ENCODE data around the gene SMOC2. TPM values are rescaled to one million over a fixed set of nuclear protein-coding genes. Genes with fewer than 3 reads are reported as not detected.
A peak's percentile ranks its signal among the peaks of the same experiment; 100 is the strongest.

Gene SMOC2
- total and polyA plus RNA-seq, 2 donors from 2014 or later = 6.5 to 13.1 TPM

DNA sequence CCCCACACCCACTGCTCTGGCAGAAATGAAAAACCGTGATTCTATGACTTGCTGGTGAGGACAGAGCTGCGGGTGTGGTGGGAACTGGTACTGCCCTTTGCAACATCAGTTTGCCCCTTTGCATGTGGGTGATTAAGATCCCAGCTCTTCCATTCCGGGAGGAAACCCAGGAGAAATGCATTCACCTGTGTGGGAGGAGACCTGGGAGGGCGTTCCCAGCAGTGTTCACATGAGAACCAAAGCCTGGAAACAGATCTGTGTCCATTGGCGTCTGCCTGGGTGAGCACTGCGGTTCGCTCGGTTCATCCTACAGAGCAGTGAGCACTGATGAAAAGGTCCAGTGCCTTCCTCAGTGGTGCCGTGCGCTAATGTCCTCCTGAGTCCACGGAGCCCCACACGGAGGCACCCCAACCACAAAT lies 89.7 kb downstream of the SMOC2 start:
- TF ChIP-seq, protein P1, sequence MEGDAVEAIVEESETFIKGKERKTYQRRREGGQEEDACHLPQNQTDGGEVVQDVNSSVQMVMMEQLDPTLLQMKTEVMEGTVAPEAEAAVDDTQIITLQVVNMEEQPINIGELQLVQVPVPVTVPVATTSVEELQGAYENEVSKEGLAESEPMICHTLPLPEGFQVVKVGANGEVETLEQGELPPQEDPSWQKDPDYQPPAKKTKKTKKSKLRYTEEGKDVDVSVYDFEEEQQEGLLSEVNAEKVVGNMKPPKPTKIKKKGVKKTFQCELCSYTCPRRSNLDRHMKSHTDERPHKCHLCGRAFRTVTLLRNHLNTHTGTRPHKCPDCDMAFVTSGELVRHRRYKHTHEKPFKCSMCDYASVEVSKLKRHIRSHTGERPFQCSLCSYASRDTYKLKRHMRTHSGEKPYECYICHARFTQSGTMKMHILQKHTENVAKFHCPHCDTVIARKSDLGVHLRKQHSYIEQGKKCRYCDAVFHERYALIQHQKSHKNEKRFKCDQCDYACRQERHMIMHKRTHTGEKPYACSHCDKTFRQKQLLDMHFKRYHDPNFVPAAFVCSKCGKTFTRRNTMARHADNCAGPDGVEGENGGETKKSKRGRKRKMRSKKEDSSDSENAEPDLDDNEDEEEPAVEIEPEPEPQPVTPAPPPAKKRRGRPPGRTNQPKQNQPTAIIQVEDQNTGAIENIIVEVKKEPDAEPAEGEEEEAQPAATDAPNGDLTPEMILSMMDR (IDR thresholded peaks at IDR 0.05; ENCODE audit: borderline replicate concordance, extremely low read depth, insufficient read depth) = no peak
- Histone ChIP-seq H3K36me3 (ENCODE audit: control insufficient read depth in 2 of 3, insufficient read depth in 3 of 3, low read length in 3 of 3) (no peaks in the 10 kb centered on the region), H3K9me3 (ENCODE audit: control insufficient read depth in 2 of 3, insufficient read depth in 1 of 3, low read length in 3 of 3) (no peaks in the 10 kb centered on the region), H3K27me3 (ENCODE audit: control insufficient read depth, insufficient read depth, low read length) (no peaks in the 10 kb centered on the region), H3K9ac (ENCODE audit: low read length in 3 of 3) (no peak overlapping the region), H3K4me1 (ENCODE audit: control insufficient read depth in 2 of 3, insufficient read depth in 2 of 3, low read depth in 1 of 3, low read length in 3 of 3) (no peaks in the 10 kb centered on the region), H3K27ac (ENCODE audit: low read depth in 2 of 2, low read length in 2 of 2) (no peak overlapping the region), H3K4me3 (ENCODE audit: low read length in 3 of 3) (no peak overlapping the region)
- DNase-seq (peak in 3 of 5 donors; percentile 45 to 62 (median 59)), FAIRE-seq (no peak)
- intact Hi-C loops (cut with DNase I) = no loop called here

DNA sequence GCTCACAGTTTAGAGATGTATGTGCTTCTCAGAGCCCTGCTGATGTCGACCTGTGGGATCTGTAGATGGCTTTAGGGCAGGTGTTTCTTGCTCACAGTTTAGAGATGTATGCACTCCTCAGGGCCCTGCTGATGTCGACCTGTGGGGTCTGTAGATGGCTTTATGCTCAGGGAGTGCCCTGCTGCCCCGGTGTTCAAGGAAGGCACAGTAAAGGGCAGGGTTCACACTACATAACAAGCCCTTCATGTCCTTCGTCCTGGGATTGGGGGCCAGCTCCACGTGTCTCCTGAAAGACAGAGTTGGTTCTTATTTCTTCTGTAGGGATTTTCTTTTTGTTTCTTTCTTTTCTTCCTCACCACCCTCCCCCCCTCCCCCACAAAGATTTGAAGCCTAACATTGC lies 91.1 kb downstream of the SMOC2 start:
- peaks cover 0 to 2% (median 0%) of the 10 kb centered on the region in 3 donors for H3K4me1 ChIP-seq (ENCODE audit: control insufficient read depth in 2 of 3, insufficient read depth in 2 of 3, low read depth in 1 of 3, low read length in 3 of 3)
- H3K9ac ChIP-seq (ENCODE audit: low read length in 3 of 3) = no peak overlapping the region
- H3K36me3 ChIP-seq (ENCODE audit: control insufficient read depth in 2 of 3, insufficient read depth in 3 of 3, low read length in 3 of 3) = no peaks in the 10 kb centered on the region
- intact Hi-C loops (cut with DNase I) = no loop called here
- no peak for FAIRE-seq
- H3K27me3 ChIP-seq (ENCODE audit: control insufficient read depth, insufficient read depth, low read length) = no peaks in the 10 kb centered on the region
- H3K4me3 ChIP-seq (ENCODE audit: low read length in 3 of 3) = no peak overlapping the region
- no peaks in the 10 kb centered on the region for H3K9me3 ChIP-seq (ENCODE audit: control insufficient read depth in 2 of 3, insufficient read depth in 1 of 3, low read length in 3 of 3)
- H3K27ac ChIP-seq (ENCODE audit: low read depth in 2 of 2, low read length in 2 of 2) = no peak overlapping the region
- TF ChIP-seq, protein P1 (IDR thresholded peaks at IDR 0.05; ENCODE audit: borderline replicate concordance, extremely low read depth, insufficient read depth) = no peak
- DNase-seq = no peak

DNA sequence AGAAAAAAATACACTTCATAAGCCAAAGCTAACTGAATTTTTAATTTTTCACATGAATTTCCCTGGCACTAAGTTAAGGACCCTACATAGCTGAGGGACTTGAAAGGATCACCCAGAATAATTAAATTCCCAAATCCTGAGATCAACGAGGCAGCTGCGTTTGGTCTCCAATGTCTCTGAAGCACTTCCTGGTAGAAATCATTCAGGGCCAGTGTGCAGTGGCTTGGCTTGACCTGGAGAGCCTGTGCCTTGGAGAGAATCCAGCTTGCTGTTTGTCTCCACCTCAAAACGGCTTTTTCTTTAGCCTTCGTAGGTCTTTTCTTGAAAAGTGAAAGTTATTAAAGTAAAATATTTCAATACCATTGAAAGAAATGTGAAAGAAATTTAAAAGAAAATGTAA lies 92.4 kb downstream of the SMOC2 start:
- intact Hi-C loops (cut with DNase I) = no loop called here
- H3K9me3 ChIP-seq (ENCODE audit: control insufficient read depth in 2 of 3, insufficient read depth in 1 of 3, low read length in 3 of 3) = no peaks in the 10 kb centered on the region
- no peak for FAIRE-seq
- TF ChIP-seq, protein P1 (IDR thresholded peaks at IDR 0.05; ENCODE audit: borderline replicate concordance, extremely low read depth, insufficient read depth) = no peak
- H3K4me3 ChIP-seq (ENCODE audit: low read length in 3 of 3) = no peak overlapping the region
- H3K4me1 ChIP-seq (ENCODE audit: control insufficient read depth in 2 of 3, insufficient read depth in 2 of 3, low read depth in 1 of 3, low read length in 3 of 3) = peaks cover 0 to 2% (median 0%) of the 10 kb centered on the region in 3 donors
- no peak overlapping the region for H3K27ac ChIP-seq (ENCODE audit: low read depth in 2 of 2, low read length in 2 of 2)
- DNase-seq = peak in 1 of 5 donors; percentile 60
- no peak overlapping the region for H3K9ac ChIP-seq (ENCODE audit: low read length in 3 of 3)
- no peaks in the 10 kb centered on the region for H3K36me3 ChIP-seq (ENCODE audit: control insufficient read depth in 2 of 3, insufficient read depth in 3 of 3, low read length in 3 of 3)
- H3K27me3 ChIP-seq (ENCODE audit: control insufficient read depth, insufficient read depth, low read length) = no peaks in the 10 kb centered on the region

DNA sequence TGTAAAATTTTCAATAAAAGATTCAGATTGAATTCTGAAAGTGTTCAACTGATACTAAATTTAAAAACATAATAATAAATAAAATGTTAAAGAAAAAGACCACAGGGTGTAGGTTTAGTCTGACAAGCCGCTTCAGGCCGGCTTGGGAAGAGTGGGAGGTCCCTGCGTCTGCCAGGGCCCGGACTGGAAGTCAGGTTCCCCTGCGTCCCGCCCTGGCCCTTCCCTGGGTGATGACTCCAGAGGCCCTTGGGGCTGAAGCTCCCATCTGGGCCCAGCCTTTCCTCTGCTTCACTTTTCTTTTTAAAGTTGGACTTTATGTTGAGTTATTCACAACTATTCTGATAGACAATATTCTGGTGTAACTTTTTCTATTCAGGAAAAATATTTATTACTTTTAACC lies 93.3 kb downstream of the SMOC2 start:
- Histone ChIP-seq H3K27ac (ENCODE audit: low read depth in 2 of 2, low read length in 2 of 2) (no peak overlapping the region), H3K36me3 (ENCODE audit: control insufficient read depth in 2 of 3, insufficient read depth in 3 of 3, low read length in 3 of 3) (no peaks in the 10 kb centered on the region), H3K9ac (ENCODE audit: low read length in 3 of 3) (no peak overlapping the region), H3K9me3 (ENCODE audit: control insufficient read depth in 2 of 3, insufficient read depth in 1 of 3, low read length in 3 of 3) (no peaks in the 10 kb centered on the region), H3K4me3 (ENCODE audit: low read length in 3 of 3) (no peak overlapping the region), H3K4me1 (ENCODE audit: control insufficient read depth in 2 of 3, insufficient read depth in 2 of 3, low read depth in 1 of 3, low read length in 3 of 3) (peaks cover 0 to 2% (median 0%) of the 10 kb centered on the region in 3 donors), H3K27me3 (ENCODE audit: control insufficient read depth, insufficient read depth, low read length) (no peaks in the 10 kb centered on the region)
- TF ChIP-seq, protein P1 (IDR thresholded peaks at IDR 0.05; ENCODE audit: borderline replicate concordance, extremely low read depth, insufficient read depth) = no peak
- intact Hi-C loops (cut with DNase I) = no loop called here
- FAIRE-seq (no peak), DNase-seq (no peak)
